ENCODE results near the gene TM2D3. TPM values are rescaled to one million over a fixed set of nuclear protein-coding genes. Genes with fewer than 3 reads are reported as not detected.

TM2D3 gene
- total and polyA plus RNA-seq, 2 experiments from 2014 or later = 26.2 to 36.6 TPM

GRCh38 chr15:101639667-101640066, 12.5 kb downstream of the TM2D3 start (continued):
- TF ChIP-seq, protein P1, sequence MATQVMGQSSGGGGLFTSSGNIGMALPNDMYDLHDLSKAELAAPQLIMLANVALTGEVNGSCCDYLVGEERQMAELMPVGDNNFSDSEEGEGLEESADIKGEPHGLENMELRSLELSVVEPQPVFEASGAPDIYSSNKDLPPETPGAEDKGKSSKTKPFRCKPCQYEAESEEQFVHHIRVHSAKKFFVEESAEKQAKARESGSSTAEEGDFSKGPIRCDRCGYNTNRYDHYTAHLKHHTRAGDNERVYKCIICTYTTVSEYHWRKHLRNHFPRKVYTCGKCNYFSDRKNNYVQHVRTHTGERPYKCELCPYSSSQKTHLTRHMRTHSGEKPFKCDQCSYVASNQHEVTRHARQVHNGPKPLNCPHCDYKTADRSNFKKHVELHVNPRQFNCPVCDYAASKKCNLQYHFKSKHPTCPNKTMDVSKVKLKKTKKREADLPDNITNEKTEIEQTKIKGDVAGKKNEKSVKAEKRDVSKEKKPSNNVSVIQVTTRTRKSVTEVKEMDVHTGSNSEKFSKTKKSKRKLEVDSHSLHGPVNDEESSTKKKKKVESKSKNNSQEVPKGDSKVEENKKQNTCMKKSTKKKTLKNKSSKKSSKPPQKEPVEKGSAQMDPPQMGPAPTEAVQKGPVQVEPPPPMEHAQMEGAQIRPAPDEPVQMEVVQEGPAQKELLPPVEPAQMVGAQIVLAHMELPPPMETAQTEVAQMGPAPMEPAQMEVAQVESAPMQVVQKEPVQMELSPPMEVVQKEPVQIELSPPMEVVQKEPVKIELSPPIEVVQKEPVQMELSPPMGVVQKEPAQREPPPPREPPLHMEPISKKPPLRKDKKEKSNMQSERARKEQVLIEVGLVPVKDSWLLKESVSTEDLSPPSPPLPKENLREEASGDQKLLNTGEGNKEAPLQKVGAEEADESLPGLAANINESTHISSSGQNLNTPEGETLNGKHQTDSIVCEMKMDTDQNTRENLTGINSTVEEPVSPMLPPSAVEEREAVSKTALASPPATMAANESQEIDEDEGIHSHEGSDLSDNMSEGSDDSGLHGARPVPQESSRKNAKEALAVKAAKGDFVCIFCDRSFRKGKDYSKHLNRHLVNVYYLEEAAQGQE (IDR thresholded peaks at IDR 0.05; ENCODE audit: unreplicated experiment) = no peak
- no peak for TF ChIP-seq ZNF331 (CRISPR knock-in tag; IDR thresholded peaks at IDR 0.05; ENCODE audit: low read depth)
- TF ChIP-seq EZH2 (IDR thresholded peaks at IDR 0.05; ENCODE audit: low read depth, unreplicated experiment) = no peak

GRCh38 chr15:101637919-101638318, 14.3 kb downstream of the TM2D3 start:
- Mint-ChIP-seq H3K27me3 (ENCODE audit: insufficient read depth, low read depth, poor library complexity) (peaks cover 6% of the 10 kb centered on the region), H3K4me3 (no peak overlapping the region), H3K4me1 (peaks cover 22% of the 10 kb centered on the region), H3K27ac (peak overlapping the region; percentile 93), H3K9me3 (no peaks in the 10 kb centered on the region), H3K36me3 (ENCODE audit: low read depth) (peaks cover 4% of the 10 kb centered on the region; the same call in 2 of the 3 replicates)
- peak; percentile 73 for ATAC-seq
- H4K20me1 ChIP-seq (replicated peaks; ENCODE audit: insufficient read depth) = peaks cover 8% of the 10 kb centered on the region; the same call in 1 of the 2 replicates
- no peaks in the 10 kb centered on the region for H3K9me2 ChIP-seq (ENCODE audit: insufficient read depth)
- H3F3A ChIP-seq (replicated peaks; ENCODE audit: low read depth) = no peaks in the 10 kb centered on the region
- TF ChIP-seq, protein P1 (IDR thresholded peaks at IDR 0.05; ENCODE audit: unreplicated experiment) = no peak
- TF ChIP-seq ETS1 (IDR thresholded peaks at IDR 0.05) = no peak
- no peak for TF ChIP-seq EZH2 (IDR thresholded peaks at IDR 0.05; ENCODE audit: low read depth, unreplicated experiment)
- TF ChIP-seq ZNF114 (CRISPR knock-in tag; IDR thresholded peaks at IDR 0.05) = no peak
- TF ChIP-seq CTCF (conservative IDR thresholded peaks at IDR 0.05; ENCODE audit: low read depth in 2 of 2) = no peak
- no peak for TF ChIP-seq EZH2phosphoT487 (IDR thresholded peaks at IDR 0.05; ENCODE audit: unreplicated experiment)
- no peak for TF ChIP-seq NANOG (IDR thresholded peaks at IDR 0.05; ENCODE audit: borderline replicate concordance)
- no peak for TF ChIP-seq JUNB (IDR thresholded peaks at IDR 0.05; ENCODE audit: unreplicated experiment)
- 0 out of 2 replicates have a peak overlapping the region, but pooled peaks have one; percentile 34 for H3K4me2 ChIP-seq
- H3K4me1 ChIP-seq (ENCODE audit: insufficient read depth) = peaks cover 18% of the 10 kb centered on the region; the same call in 1 of the 2 replicates
- 0 out of 2 replicates have a peak, but pooled peaks cover under 1% of the 10 kb centered on the region for H3K36me3 ChIP-seq (ENCODE audit: insufficient read depth)
- H2AFZ ChIP-seq = no peak overlapping the region
- peak overlapping the region; percentile 20; the same call in 1 of the 2 replicates for H3K27ac ChIP-seq (ENCODE audit: low read depth)
- no peaks in the 10 kb centered on the region for H3K79me2 ChIP-seq (replicated peaks; ENCODE audit: insufficient read depth)
- no peaks in the 10 kb centered on the region for H3K27me3 ChIP-seq (ENCODE audit: insufficient read depth)
- DNase-seq (ENCODE audit: low spot score) = no peak
- no peak overlapping the region for H3K4me3 ChIP-seq

Measured in GM23338 (cell line).